Vagina (tissue), 2 donors: Measurements from ENCODE around the gene SLC8A1.

Source experiments
- POLR2AphosphoS5 ChIP-seq, 2 donors: sonication (generic); formaldehyde crosslinking; IDR thresholded peaks; one replicate each; pipeline ENCODE4 v1.9.0; 2017; ENCODE audit warnings: antibody characterized with exemption in 2 of 2, mild to moderate bottlenecking in 2 of 2, low read depth in 1 of 2; ENCODE audit not compliant: insufficient read depth in 1 of 2
- TF ChIP-seq, protein P1 (sequence below), 3 experiments: fragments of 450-650 bp in 2 of 3; fragments of 200-600 bp in 1 of 3; sonication (generic) in 1 of 3; IDR thresholded peaks; one replicate each; pipeline ENCODE4 v1.5.1; 2017 to 2019; ENCODE audit warnings: antibody characterized with exemption in 3 of 3, mild to moderate bottlenecking in 2 of 3, moderate library complexity in 2 of 3

DNA sequence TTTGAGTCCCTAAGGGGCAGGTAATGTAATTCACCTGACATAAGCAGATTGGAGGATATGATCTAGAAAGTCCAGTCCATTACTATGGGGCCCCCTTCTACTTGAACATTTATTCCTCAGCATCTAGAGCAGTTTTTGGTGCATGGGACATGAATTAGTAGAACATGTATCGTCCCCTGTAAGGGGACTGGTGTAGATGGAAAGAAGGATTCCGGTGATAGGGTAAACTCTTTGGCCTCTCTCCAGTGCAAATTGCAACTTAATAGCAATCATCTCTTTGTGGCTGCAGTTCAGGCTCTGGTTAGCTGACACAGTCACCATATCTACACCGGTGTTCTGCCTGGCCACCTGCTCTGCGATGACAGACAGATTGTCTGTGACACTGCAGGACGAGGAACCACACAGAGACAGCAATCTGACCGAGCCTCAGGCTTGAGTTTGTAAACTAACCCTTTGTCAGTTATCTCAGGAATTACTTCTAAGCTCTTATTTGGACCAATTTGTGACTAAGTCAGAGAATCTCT, 6.4 kb upstream of the SLC8A1 start:
- TF ChIP-seq, protein P1, sequence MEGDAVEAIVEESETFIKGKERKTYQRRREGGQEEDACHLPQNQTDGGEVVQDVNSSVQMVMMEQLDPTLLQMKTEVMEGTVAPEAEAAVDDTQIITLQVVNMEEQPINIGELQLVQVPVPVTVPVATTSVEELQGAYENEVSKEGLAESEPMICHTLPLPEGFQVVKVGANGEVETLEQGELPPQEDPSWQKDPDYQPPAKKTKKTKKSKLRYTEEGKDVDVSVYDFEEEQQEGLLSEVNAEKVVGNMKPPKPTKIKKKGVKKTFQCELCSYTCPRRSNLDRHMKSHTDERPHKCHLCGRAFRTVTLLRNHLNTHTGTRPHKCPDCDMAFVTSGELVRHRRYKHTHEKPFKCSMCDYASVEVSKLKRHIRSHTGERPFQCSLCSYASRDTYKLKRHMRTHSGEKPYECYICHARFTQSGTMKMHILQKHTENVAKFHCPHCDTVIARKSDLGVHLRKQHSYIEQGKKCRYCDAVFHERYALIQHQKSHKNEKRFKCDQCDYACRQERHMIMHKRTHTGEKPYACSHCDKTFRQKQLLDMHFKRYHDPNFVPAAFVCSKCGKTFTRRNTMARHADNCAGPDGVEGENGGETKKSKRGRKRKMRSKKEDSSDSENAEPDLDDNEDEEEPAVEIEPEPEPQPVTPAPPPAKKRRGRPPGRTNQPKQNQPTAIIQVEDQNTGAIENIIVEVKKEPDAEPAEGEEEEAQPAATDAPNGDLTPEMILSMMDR (IDR thresholded peaks at IDR 0.05) = no peak
- no peak for TF ChIP-seq POLR2AphosphoS5 (IDR thresholded peaks at IDR 0.05; ENCODE audit: insufficient read depth in 1 of 2, low read depth in 1 of 2)
